ENCODE results near the gene EPHB1.

DNA sequence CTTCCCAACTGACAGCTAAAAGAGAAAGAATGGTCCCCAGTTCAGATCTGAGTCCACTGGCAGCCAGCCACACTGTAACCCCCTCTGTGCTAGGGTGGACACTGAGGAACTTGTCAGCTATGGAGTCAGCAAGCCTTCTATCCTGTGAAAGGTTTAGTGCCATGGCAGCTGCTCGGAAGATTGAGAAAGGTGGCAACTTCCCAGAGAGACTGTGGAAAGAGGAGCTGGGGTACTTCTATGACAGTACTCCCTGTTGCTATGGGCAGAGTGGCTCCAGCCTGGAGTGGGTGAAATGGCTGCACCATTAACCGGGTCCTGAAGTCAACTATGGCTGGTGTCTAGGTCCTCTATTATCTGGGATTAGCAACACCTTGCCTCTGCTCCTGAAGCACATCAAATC, 447.2 kb downstream of the EPHB1 start:
- TF ChIP-seq CTCF (conservative IDR thresholded peaks at IDR 0.05; ENCODE audit: low read depth, low read length) (no peak), EZH2 (IDR thresholded peaks at IDR 0.05; ENCODE audit: borderline replicate concordance, low read depth, low read length, poor library complexity, severe bottlenecking) (no peak)

Data from A673 (cell line).